ENCODE measurements around the gene PIANP. TPM values are rescaled to one million over a fixed set of nuclear protein-coding genes. Genes with fewer than 3 reads are reported as not detected.
"Not testable (repeated sequence)": the region's sequence is repeated elsewhere in the genome, so short reads cannot be mapped to it uniquely, and the experiment has no call there.

The PIANP gene
- not detected in 2 replicates for total RNA-seq

- DNase-seq = peak; percentile 43
Observed at GRCh38 chr12:6700646-6701051, at the start of gene PIANP. TSS of gene PIANP (minus strand) at chr12:6700815. CDS start at chr12:6698061, 2,754 bp downstream.

- DNase-seq = no peak
Observed at GRCh38 chr12:6748761-6749160, 48.1 kb upstream of the PIANP start.

GRCh38 chr12:6747216-6747615, 46.6 kb upstream of the PIANP start:
- no peak for DNase-seq

GRCh38 chr12:6745741-6746525, 45.3 kb upstream of the PIANP start:
- DNase-seq = peak; percentile 29

- not testable (repeated sequence) for DNase-seq
Observed at GRCh38 chr12:6743300-6743699, 42.7 kb upstream of the PIANP start.

- DNase-seq = no peak
Observed at GRCh38 chr12:6742834-6743233, 42.2 kb upstream of the PIANP start.

GRCh38 chr12:6742080-6742479, 41.5 kb upstream of the PIANP start:
- not testable (repeated sequence) for DNase-seq

GRCh38 chr12:6736754-6737153, 36.1 kb upstream of the PIANP start:
- DNase-seq = no peak

- peak; percentile 75 for DNase-seq
Observed at GRCh38 chr12:6735448-6736191, 35.0 kb upstream of the PIANP start.

GRCh38 chr12:6734506-6735387, 34.1 kb upstream of the PIANP start:
- peak; percentile 42 for DNase-seq

- no peak for DNase-seq
Observed at GRCh38 chr12:6730169-6730568, 29.6 kb upstream of the PIANP start.

GRCh38 chr12:6729186-6729585, 28.6 kb upstream of the PIANP start:
- no peak for DNase-seq

GRCh38 chr12:6725350-6725749, 24.7 kb upstream of the PIANP start:
- no peak for DNase-seq

- DNase-seq = peak; percentile 43
Observed at GRCh38 chr12:6724409-6724797, 23.8 kb upstream of the PIANP start.

- DNase-seq = peak; percentile 99
Observed at GRCh38 chr12:6723607-6724408, 23.2 kb upstream of the PIANP start, which contains the start of gene COPS7A. TSS of gene COPS7A (plus strand) at chr12:6724046. CDS start at chr12:6724657, 611 bp downstream.

- DNase-seq = no peak
Observed at GRCh38 chr12:6722863-6723262, 22.2 kb upstream of the PIANP start.

- DNase-seq = no peak
Observed at GRCh38 chr12:6716874-6717437, 16.3 kb upstream of the PIANP start.

GRCh38 chr12:6716031-6716873, 15.6 kb upstream of the PIANP start:
- DNase-seq = not testable (repeated sequence)

- DNase-seq = no peak
Observed at GRCh38 chr12:6708960-6709394, 8.4 kb upstream of the PIANP start.

- DNase-seq = not testable (repeated sequence)
Observed at GRCh38 chr12:6708351-6708750, 7.7 kb upstream of the PIANP start.
